ENCODE results near the gene CFAP65. TPM values are rescaled to one million over a fixed set of nuclear protein-coding genes. Genes with fewer than 3 reads are reported as not detected.

Gene CFAP65
- polyA plus RNA-seq, 10 donors, result not detected

DNA sequence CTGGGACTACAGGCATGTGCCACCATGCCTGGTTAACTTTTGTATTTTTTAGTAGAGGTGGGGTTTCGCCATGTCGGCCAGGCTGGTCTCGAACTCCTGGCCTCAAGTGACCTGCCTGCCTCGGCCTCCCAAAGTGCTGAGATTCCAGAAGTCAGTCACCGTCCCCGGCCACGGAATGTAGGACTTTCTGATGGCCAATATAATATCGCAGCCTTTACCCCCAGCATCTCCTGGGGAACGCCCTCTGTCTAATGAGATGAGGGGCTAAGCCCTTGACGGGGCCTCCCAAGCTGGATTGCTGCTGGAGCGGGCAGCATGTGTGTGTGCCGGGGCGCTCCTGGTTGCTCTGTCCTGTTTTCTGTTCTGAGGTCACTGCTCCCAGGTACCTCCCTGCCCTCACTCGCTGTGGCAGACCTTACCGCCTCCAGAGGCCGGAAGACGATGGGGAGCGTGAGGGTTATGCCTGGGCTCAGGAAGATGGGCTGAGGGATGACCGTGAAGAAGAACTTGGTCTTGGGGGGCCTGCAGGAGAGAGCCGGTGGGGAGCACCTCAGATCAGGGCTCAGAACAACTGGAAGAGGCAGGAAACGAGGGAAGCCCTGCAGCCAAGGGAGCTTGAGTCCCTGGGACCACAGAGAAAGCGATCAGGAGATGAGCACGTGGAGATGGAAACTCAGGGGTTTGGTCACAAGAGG is 9.1 kb downstream of the CFAP65 start:
- no peak for DNase-seq

DNA sequence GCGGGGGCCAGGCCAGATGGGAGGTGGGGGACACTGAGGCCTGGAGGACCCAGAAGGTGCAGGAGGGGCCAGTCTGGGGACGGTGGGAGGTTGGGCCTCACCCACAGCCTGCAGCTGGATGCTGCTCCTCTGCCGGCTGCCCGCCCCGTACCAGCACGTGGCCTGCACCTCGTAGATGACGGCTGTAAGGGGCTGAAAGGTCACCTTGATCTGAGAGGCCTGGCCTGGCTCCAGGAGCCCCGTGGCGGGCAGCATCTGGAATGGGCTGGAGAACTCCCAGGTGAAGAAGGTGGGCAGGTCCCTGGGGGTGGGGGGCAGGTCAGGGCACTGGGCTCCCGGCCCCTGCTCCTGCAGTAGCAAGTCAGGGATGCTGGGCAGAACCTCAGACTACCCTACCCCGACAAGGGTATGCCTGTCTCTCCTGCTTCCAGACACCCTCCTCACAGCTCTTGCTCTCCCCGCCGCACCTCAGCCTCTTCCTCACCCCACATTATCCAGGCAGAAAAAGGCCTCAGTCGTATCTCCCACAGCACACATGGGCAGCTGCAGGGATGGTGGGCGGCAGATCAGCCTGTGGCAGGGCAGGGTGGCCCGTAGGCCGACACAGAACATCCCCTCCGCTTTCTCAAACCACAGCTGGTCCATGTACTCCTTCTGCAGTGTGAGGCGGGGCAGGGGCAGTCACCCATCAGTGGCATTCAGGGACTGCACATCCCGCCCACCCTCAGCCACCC is 10.1 kb downstream of the CFAP65 start:
- DNase-seq, result no peak

DNA sequence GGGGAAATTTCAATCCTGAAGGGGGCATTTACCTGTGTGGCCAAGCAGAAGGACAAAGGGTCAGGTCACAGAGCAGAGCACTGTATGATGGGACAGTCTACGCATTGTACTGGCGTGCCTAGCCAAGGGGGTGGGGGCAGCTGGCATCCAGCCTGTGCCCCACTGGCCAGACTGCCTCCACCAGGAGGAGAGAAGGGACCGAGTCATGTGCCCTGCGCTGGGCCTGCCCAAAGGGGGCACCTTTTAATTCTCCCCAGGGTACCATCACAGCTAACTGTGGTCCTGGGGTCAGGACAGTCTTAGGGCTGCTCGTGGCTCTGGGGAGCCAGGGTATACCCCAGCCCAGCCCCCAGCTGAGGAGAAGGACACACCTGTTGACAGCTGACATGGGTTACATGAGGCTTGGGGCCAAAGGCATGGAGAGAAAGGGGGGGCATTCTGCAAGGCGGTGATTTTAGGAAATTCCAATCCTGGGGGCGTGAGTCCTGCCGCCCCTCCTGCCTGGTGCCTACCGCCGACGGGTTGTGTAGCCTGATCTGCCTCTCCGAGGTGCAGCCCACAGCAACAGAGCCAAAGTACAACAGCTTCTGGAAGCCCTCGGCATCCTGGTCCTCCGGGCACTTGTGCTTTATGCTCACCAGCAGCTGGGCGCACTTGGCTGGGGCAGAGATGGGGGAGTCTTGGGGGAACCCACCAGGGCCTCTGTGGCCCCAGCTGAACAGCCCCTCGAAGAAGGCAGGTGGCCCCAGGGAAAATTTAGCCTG is 11.0 kb downstream of the CFAP65 start:
- DNase-seq, result no peak

DNA sequence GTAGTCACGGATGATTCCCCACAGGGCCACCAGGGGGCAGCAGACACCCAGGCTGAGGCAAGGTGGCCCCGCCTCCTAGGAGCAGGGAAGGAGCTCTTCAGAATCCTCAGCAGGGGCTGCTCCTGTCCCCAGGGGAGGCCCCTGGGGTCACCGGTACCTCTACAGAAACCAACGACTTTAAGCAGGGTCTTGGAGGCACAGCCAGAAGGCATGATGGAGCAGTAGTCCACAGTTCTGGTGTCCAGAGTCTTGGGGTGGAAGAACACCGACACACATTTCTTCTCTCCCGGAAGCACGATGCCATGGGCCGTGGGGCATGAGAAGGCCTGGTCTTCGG is 11.5 kb downstream of the CFAP65 start:
- peak; percentile 51 to 76 (median 73) for DNase-seq

DNA sequence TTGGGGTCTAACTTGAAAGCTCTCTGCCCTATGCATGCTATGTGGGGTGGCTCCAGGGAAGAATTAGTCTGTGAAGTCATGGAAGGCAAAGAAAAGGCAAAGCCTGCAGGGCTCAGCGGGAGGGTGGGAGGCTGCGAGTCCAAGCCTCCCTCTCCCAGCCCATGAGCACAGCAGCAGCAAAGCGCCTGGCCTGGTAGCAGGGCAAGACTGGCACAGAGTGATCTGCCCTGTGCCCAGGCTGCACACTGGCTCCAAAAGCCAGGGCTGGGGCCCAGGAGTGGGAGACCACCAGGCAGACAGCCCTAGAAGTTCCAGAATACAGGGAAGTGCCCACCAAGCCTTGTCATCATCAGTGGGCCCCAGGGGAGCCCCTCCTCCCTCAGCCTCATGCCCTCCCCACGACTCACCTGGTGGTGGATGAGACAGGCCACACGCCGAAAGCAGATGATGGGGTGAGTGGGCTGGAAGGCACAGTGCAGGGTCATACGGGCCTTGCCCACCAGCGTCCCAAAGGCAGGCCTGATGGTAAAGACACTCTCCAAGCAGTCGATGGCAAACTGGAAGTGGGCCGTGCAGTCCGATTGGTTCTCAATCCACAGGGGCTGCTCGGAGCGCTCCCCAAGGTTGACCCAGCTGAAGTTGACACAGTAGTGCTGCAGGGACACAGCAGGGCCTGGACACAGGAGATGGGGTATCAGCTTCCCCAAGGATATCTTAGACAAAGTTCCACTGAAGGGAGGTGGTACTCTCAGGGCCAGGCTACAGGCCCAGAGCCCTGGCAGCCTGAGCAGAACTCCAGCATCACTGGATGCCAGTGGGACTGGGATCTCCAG is 12.1 kb downstream of the CFAP65 start:
- DNase-seq, result no peak

DNA sequence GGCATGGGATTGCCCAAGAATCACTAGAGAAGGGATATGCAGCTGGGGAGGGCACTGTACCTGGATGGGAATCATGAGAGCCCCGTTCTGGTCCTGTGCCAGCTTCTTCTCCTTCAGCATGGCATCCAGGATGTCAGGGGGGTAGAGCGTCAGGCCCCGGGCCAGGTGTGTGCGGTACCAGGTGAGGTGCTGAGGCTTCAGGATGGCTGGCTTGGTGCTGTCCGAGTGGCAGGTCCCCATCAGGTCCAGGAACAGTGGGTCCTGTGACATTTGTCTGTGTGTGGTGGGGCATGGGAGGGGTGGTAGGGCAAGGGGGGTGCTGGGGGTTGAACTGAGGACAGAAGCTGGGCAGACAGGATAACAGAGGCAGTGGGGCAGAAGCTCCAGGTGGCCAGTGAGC is 13.2 kb downstream of the CFAP65 start:
- no peak for DNase-seq

DNA sequence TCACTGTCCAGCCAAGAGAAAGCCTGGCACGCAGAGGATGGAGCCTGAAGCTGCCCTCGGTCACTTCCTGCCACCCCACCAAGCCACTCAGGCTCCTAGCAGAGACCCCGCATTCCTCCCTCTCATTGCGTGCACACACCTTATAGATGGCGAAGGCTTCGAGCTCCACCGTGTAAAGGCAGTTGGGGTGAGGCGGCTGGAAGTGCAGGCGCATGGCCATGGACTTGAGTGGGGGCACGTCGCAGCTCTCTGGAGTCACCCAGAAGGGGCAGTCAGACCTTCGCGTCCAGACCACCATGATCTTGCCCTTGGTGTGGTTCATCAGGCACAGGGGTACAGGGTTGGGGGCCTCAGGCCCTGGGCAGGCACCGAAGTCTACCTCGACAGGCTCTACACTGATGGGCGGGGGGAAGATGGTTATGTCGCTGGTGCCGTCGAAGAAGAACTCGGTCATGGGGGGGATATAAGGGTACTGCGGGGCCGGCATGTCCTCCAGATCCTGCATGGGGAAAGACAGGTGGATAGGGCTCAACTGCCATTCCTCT is 13.7 kb downstream of the CFAP65 start:
- DNase-seq, result no peak

DNA sequence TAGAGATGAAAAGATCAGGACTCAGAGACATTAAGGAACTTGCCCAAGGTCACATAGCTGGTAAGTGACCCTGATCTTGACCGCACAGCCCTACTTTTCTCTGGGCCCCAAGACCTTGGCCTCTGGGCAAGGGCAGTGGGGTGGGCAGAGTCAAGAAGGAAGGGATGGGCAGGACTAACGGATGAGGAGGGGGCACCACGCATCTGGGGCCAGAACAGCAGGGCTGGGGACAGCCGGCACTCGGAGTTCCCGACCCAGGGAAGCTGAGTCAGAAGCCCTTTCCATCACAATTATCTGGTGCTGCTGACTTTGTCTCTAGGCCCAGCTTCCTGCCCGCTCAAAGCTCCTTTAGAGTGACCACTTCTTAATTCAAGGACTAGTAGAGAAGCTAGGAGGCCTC is 14.4 kb downstream of the CFAP65 start:
- DNase-seq, result no peak

DNA sequence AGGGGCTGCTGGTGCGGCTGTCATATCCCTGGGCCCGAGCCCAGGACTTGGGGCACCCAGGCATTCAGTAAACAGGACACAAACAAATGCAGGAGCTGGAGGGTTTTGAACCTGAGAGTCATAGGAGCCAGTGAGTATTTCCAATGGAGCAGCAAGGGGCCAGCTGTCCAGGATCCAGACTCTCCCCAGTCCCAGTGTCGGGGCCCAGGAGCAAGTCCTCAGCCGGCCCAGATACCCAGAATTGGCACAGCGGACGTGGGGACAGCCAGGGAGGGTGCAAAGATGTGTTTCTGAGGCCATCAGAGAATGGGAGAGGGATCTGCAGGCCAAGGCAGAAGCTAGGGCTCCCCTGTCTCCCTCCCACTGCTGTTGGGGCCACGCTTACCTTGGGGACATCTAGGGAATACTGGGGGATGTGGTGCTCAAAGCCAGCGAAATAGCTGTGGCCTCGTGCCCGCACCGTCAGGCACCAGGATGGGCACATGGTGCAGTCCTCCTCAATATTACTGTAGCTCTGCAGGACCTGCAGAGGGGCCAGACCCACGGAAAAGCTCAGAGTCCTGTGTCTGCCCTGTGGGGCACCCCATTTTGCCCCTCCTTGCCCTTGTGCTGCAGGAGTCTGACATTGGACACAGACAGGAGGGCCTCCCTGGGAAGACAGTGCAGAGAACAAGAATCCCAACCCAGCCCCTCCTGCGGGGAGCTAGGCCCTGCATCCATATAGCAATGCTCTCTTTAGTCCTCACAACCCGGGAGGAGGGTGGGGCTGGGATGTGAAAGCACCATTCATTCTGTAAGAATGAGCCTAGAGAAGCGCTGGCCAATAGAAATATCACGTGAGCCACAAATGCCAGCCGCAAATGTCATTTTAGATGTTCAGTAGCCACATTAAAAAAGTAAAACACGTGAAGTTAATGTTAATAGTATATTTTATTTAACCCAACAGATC is 15.4 kb downstream of the CFAP65 start:
- DNase-seq, result no peak

DNA sequence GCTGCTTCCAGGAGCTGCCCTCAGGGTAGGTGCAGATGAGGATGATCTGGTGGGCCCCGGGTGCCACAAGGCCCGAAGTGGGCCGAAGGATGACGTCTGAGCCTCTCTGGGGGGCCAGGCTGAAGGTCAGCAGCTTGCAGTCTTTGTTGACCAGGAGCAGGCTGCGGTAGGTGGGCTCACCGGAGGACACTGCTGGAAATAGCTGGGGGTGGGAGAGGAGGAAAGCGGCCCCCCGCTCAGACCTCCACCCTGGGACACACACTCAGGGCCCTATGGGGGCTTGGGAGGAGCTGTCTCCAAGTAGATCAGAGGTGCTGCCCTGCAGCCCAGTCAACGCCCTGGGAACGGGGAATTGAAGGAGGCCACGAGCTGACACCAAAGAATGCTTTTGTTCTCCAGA is 17.3 kb downstream of the CFAP65 start:
- DNase-seq, result no peak

DNA sequence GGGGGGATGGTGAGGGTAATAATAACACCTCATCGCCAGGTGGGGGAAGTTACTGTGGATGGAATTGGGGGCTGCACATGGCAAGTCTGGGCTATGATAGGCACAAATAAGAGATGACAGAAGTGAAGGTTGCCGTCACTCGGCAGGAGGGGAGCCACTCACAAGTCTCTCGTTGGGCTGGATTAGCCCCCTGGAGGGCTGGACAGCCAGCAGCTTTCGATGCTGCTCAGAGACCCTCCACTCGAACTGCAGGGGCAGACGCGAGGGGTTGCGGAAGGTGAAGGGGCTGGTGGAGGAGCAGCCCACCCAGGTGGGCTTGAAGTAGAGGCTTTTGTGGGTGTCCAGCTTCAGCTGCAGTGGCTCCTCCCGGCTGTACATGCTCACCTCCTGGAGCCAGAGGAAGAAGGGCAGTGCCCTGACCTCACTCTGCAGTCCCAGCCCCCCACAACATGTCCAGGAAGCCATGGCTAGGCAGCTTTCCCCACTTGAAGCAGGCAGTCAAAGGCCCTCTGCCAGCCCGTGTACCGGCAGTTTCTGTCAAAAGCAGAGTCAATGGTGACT is 18.2 kb downstream of the CFAP65 start:
- no peak for DNase-seq

DNA sequence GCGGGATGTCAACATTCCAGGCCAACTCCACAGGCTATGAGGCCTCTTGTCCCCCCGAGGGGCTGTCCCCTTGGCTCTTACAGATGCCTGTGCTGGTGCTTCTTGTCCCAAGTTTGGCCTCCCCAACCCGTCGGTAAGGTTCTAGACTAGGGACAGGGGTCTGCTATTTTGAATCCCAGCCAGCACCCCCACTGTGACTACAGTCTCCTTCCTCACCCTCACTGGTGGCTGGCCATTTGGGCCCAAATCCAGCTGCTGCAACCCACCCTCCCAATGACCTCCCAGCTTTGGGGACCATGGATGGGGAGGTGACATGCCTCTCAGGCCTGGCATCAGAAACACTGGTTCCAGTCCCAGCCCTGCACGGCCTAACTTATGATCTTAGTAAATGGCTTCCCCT is 18.7 kb downstream of the CFAP65 start:
- no peak for DNase-seq

DNA sequence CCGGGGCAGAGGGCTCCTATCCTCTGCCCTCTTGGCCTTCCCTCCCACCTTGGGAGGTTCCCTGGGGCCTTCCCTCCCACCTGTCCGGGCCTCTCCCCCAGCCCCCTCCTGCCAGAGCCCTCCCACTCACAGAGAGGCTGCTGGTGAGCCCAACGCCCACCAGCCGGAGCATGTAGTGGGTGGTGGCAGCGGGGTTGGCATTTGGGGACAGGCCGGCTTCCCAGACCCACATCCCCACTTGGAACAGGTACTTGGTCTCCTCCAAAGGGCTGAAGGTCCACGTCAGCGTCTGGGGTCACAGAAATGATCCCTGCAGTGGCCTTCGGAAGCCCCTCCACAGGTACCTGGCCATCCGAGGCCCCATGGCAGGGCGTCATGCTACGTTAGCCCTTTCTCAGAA is 19.3 kb downstream of the CFAP65 start:
- DNase-seq, result no peak

DNA sequence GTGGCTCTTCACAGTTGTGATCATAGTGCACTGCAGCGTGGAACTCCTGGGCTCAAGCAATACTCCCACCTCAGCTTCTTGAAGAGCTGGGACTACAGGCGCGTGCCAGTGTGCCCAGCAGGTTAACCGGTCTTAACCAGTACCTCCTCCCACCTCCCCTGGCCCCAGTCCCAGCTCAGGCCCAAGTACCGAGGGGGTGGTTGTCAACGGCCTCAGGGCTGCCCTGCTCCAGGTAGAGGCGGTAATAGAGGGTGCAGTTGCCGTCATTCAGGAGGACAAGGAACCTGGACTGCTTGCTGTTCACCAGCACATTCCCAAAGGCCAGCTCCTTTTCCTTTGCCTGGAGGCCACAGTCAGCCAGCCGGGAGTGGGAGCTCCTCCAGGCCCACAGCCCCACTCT is 19.7 kb downstream of the CFAP65 start:
- no peak for DNase-seq

DNA sequence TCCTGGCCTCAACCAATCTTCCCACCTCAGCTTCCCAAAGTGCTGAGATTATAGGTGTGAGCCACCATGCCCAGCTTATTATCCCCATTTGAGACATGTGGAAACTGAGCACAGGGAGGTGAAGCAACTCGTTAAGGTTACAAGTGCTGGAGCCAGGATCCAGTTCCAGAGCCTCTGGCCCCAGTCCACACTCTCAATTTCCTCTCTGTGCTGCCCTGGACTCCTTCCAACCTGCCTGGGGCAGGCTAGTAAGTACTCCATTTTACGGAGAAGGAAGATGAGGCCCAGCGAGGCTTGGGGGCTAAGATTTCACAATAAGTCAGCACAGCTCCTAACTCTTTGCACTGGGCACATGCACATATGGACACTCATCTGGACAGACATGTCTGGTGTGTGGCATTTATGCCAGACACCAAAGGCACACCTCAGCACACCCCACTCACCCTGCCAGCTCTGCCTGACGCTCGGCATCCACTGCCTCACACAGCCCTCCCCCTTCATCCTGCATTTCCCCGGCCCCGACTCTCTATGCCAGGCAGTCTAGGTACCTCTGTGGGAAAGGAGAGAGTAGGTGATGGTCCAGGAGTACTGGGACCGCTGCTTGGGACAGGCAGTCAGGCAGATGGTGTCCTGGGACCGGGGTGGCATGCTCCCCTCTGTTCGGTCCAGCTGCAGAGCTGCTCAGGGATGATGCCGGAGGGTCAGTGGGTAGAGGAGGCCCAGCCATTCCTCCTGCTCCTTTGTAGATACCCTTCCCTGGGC is 20.5 kb downstream of the CFAP65 start:
- DNase-seq, result no peak

DNA sequence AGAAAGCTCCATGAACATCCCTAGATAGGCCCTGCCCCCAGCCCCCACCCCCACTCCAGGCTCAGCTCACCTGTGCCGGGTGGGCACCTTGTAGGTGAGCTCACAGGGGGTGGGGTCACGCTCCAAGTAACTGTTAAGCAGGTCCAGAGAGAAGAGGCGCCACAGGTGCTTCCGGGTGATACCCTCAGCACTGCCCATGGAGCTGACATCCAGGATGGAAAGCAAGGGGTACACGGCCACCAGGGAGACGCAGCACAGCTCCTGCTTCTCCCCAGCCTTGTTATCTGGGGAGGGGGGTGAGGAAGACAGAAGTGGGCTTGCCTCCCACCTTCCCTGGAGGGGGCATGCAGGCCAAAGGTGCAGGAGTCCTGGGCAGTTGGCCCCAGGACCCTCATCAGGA is 21.9 kb downstream of the CFAP65 start:
- no peak for DNase-seq

DNA sequence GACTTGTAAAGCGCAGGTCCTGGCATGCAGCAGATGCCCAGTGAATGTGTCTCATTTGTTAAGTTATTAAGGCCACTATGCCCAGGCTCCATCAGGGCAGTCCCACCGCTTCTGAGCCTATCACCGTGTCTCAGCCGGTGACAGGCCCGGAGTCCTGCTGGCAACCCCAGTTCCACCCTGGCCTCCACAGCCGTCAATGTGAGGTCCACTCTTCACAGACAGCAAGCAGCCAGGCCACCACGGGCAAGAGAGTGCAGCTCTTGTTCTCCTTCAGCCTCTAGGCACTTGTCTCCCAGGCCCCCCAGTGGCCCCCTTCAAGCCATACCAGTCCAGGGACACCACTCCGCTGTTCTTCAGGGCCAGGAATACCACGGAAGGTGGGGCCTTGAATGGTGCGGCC is 22.6 kb downstream of the CFAP65 start:
- DNase-seq, result no peak

DNA sequence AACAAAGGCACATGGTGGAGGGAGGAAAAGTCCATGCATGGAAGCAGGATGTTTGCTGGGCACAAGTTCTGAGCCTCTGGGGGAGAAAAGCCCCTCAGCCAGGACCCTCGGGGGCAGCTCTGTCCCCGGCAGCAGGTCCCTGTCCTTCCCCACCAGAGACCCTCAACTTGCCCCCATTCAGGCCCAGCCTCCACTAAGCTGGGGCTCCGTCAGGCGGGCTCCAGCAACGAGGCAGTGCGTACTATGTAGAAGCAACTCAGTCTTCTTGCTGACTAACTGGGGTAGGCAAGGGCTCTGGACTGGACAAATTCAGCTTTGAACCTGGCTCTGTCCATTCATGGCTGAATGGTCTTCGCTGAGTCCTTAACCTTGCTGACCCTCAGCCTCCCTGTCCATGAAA is 23.0 kb downstream of the CFAP65 start:
- no peak for DNase-seq

DNA sequence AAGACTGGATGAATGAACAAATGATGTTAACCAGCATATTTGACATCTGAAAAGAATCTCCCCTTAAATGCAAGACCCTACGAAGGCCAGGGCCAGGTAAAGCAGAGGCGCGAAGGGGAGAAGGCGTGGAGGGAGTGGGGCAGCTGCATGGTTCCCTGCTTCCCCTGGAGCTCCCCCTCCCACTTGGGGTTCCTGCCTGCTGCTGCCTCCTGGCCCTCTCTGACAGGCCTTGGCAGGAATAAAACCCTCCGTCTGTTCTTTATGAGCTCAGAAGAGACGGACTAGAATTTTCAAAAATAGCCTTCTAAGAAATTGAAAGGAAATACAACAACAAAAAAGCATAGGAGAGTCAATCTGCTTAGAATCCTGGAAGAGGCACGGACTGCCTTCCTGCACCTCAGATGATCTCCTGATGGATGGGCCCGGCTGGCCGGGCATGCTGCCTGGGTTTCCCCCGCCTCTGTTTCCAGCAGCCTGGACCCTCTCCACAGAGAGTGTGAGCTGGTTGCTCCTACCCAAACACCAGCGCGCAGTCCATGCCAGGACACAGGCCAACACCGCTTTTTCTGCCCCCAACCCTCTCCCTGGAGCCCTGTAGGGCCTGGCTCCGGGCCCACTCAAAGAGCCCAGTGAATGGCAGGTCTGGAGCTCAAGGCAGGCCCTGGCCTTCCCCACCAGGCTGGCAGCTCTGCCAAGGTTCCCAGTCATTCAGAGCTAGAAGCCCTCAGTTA is 23.9 kb downstream of the CFAP65 start:
- peak in 2 of 3 donors; percentile 10 to 30 for DNase-seq

Measured in muscle of back (tissue), 11 donors.